GM12878 (cell line): ENCODE results near the gene CSNK1G3. TPM values are rescaled to one million over a fixed set of nuclear protein-coding genes. Genes with fewer than 3 reads are reported as not detected.
A peak's percentile ranks its signal among the peaks of the same experiment; 100 is the strongest.

Experiments used
- ATAC-seq: fragments of 200-7000 bp; cut with Tn5 transposase; 3 replicates; pipeline ENCODE4 v1.9.1; 2020; ENCODE audit warnings: mild to moderate bottlenecking, moderate library complexity
- BruUV-seq: library from RNA; stranded (reverse); fragments of 400-500 nt; replicated peaks from 2 replicates; lab custom pipeline; 2021; lab: Mats Ljungman, UMichigan
- CTCF ChIA-PET: fragments of 300-600 bp; sonication (Branson Sonifier 250); formaldehyde crosslinking; extraction: SDS; loops from one replicate; lab custom pipeline; 2021; ENCODE audit warnings: inconsistent platforms; lab: Yijun Ruan, JAX
- POLR2A ChIA-PET: fragments of 350-600 bp; formaldehyde crosslinking; extraction: SDS; loops from one replicate; lab custom pipeline; 2021; ENCODE audit warnings: inconsistent platforms; lab: Charles Lee
- RAD21 ChIA-PET: fragments of 300-600 bp; sonication (Branson Sonifier 250); formaldehyde crosslinking; loops from one replicate; lab custom pipeline; 2023; ENCODE audit warnings: antibody characterized with exemption; ENCODE audit not compliant: unreplicated experiment; lab: Charles Lee
- SMC1A ChIA-PET: fragments of 300-600 bp; sonication (Branson Sonifier 250); formaldehyde crosslinking; loops from one replicate; lab custom pipeline; 2023; ENCODE audit not compliant: unreplicated experiment, uncharacterized antibody; lab: Charles Lee
- DNase-seq: peaks from one replicate; pipeline ENCODE4 v3.0.0-alpha.2; 2011; ENCODE audit warnings: low read depth, low spot score
- FAIRE-seq: peaks from 3 replicates; lab custom pipeline; 2011; peaks lifted over from hg19 to GRCh38; lab: Jason Lieb, UNC
- H2AFZ ChIP-seq: 2 replicates; pipeline ENCODE4 v1.6.0; 2011; ENCODE audit warnings: low read depth, low read length, control low read depth; ENCODE audit not compliant: control insufficient read depth
- H3K27ac ChIP-seq: 2 replicates; pipeline ENCODE4 v1.5.1; 2011; ENCODE audit warnings: control low read depth; ENCODE audit not compliant: control insufficient read depth, insufficient read depth
- H3K27me3 ChIP-seq, 2 experiments: replicated peaks in 1 of 2; 2 replicates each; pipeline versions ENCODE4 v1.6.0 to v1.6.1; 2011; ENCODE audit warnings: low read length in 1 of 2; ENCODE audit not compliant: control insufficient read depth in 2 of 2, insufficient read depth in 2 of 2
- H3K36me3 ChIP-seq, 2 experiments: 2 replicates each; pipeline ENCODE4 v1.5.1; 2011; ENCODE audit warnings: low read length in 1 of 2; ENCODE audit not compliant: control insufficient read depth in 2 of 2, insufficient read depth in 2 of 2
- H3K4me1 ChIP-seq: 2 replicates; pipeline ENCODE4 v1.6.1; 2011; ENCODE audit warnings: mild to moderate bottlenecking, low read length, moderate library complexity, mixed read lengths; ENCODE audit not compliant: control insufficient read depth, insufficient read depth
- H3K4me2 ChIP-seq: 2 replicates; pipeline ENCODE4 v1.6.0; 2011; ENCODE audit warnings: control low read depth; ENCODE audit not compliant: control insufficient read depth, insufficient read depth
- H3K4me3 ChIP-seq: fragments of 200-600 bp; sonication (generic); 2 replicates; pipeline ENCODE4 v1.5.1; 2016
- H3K79me2 ChIP-seq: 2 replicates; pipeline ENCODE4 v1.6.0; 2011; ENCODE audit warnings: low read length; ENCODE audit not compliant: control insufficient read depth, insufficient read depth
- H3K9ac ChIP-seq: 2 replicates; pipeline ENCODE4 v1.8.0; 2011; ENCODE audit warnings: low read length, control low read depth, mixed read lengths; ENCODE audit not compliant: control insufficient read depth, insufficient read depth
- H3K9me3 ChIP-seq: replicated peaks from 3 replicates; pipeline ENCODE4 v1.5.1; 2011; ENCODE audit warnings: mild to moderate bottlenecking, low read length; ENCODE audit not compliant: control insufficient read depth, insufficient read depth
- H4K20me1 ChIP-seq: 2 replicates; pipeline ENCODE4 v1.6.0; 2011; ENCODE audit not compliant: control insufficient read depth, insufficient read depth
- CREB1 ChIP-seq: IDR thresholded peaks from 2 replicates; pipeline ENCODE4 v1.6.1; 2012; ENCODE audit warnings: low read depth, mild to moderate bottlenecking, inconsistent platforms
- HCFC1 ChIP-seq: fragments of 150-350 bp; IDR thresholded peaks from 2 replicates; pipeline ENCODE4 v1.6.1; 2014; ENCODE audit warnings: low read length
- MTA2 ChIP-seq: fragments of 450-650 bp; IDR thresholded peaks from 2 replicates; pipeline ENCODE4 v1.6.1; 2016; ENCODE audit warnings: low read depth, mild to moderate bottlenecking, moderate library complexity
- NR2F1 ChIP-seq: fragments of 450-650 bp; conservative IDR thresholded peaks from 2 replicates; pipeline ENCODE4 v1.6.1; 2017; ENCODE audit warnings: mild to moderate bottlenecking
- PAX5 ChIP-seq: IDR thresholded peaks from 2 replicates; pipeline ENCODE4 v1.6.1; 2011; ENCODE audit warnings: low read depth, low read length, borderline replicate concordance
- RAD21 ChIP-seq: IDR thresholded peaks from 2 replicates; pipeline ENCODE4 v1.6.1; 2011; ENCODE audit warnings: mild to moderate bottlenecking, low read depth, low read length, moderate library complexity; ENCODE audit not compliant: insufficient read depth
- TCF12 ChIP-seq: IDR thresholded peaks from 2 replicates; pipeline ENCODE4 v1.6.1; 2011; ENCODE audit warnings: low read depth, mild to moderate bottlenecking, low read length
- USF1 ChIP-seq: IDR thresholded peaks from 2 replicates; pipeline ENCODE4 v1.6.1; 2011; ENCODE audit warnings: borderline replicate concordance, low read depth, mild to moderate bottlenecking, moderate library complexity, mixed read lengths, low read length; ENCODE audit not compliant: insufficient read depth; ENCODE audit errors: extremely low read length
- ZBTB40 ChIP-seq: fragments of 450-650 bp; IDR thresholded peaks from 2 replicates; pipeline ENCODE4 v1.6.1; 2016; ENCODE audit warnings: mild to moderate bottlenecking, moderate library complexity, borderline replicate concordance
- WGBS: methylation state at CpG from one replicate; pipeline ENCODE4 v1.1.6; 2016; ENCODE audit warnings: low lambda C conversion rate; ENCODE audit not compliant: insufficient replicate concordance, insufficient coverage; ENCODE audit errors: missing lambda C conversion rate; 5-methylcytosine and 5-hydroxymethylcytosine counted together
- in situ Hi-C: fragments of 300-500 bp; cut with MboI; formaldehyde crosslinking; loops from 9 replicates; pipeline ENCODE4 v1.14.3; 2018; ENCODE audit warnings: mixed read lengths
- intact Hi-C: fragments of 100-400 bp; cut with micrococcal nuclease; formaldehyde crosslinking; loops from one replicate; pipeline ENCODE4 v1.14.2; 2022; ENCODE audit not compliant: unreplicated experiment
- polyA plus RNA-seq, 11 experiments: library from polyadenylated mRNA; depleted of rRNA in 4 of 11; unstranded in 6 of 11; stranded (reverse) in 5 of 11; fragments of >200 nt; fragmentation: Nextera tagmentation in 4 of 11; fragmentation: Illumina TruSeq in 1 of 11; extraction: Ambion mirVana in 4 of 11; extraction: Trizol in 1 of 11; gene quantifications; 1 replicate in 1 of 11; 2 replicates in 10 of 11; pipeline versions ENCODE4 v1.2.1 to v1.2.3, GENCODE V29; 2011 to 2016; ENCODE audit warnings: inconsistent platforms in 2 of 11, missing spikeins in 2 of 11, low read depth in 1 of 11
- total RNA-seq, 4 experiments: library from RNA; depleted of rRNA in 3 of 4; stranded (reverse); fragments of >200 nt in 3 of 4; fragmentation: Illumina TruSeq in 1 of 4; extraction: Trizol in 1 of 4; gene quantifications; 2 replicates each; pipeline versions ENCODE4 v1.2.1 to v1.2.3, GENCODE V29; 2013 to 2021
- TF ChIP-seq, protein P1 (sequence below), 3 experiments: IDR thresholded peaks in 2 of 3; conservative IDR thresholded peaks in 1 of 3; 2 replicates each; pipeline ENCODE4 v1.5.1; 2011; ENCODE audit warnings: low read depth in 3 of 3, low read length in 3 of 3, mild to moderate bottlenecking in 3 of 3, control low read depth in 2 of 3, moderate library complexity in 2 of 3, inconsistent platforms in 1 of 3, mixed read lengths in 1 of 3; ENCODE audit not compliant: control insufficient read depth in 2 of 3, insufficient read depth in 1 of 3; ENCODE audit errors: extremely low read depth in 1 of 3
- TF ChIP-seq, protein P2 (sequence below): fragments of 450-650 bp; IDR thresholded peaks from 2 replicates; pipeline ENCODE4 v1.6.1; 2014; ENCODE audit warnings: mild to moderate bottlenecking

Gene CSNK1G3
- total and polyA plus RNA-seq, 10 of the 15 experiments (the other 5 are each of a cell fraction or from before 2014, with no cell fraction given) = 7.4 to 24.1 (median 17.9) TPM

DNA sequence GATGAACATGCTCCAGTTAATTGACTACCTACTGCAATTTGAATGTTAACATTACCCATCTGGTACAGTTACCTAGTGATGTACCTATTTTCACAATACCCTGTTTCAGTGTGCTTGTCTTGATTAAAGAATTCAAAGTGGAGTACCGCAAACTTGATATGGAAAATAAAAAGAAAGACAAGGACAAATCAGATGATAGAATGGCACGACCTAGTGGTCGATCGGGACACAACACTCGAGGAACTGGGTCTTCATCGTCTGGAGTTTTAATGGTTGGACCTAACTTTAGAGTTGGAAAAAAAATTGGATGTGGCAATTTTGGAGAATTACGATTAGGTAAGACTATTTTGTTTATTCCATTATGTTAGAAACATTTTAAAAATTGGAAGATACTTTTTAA, 33.5 kb downstream of the CSNK1G3 start:
- TF ChIP-seq MTA2 (no peak), HCFC1 (no peak), RAD21 (0 out of 2 replicates have a peak, but pooled peaks have one; percentile 12), CREB1 (no peak), USF1 (no peak), TCF12 (no peak), PAX5 (no peak), NR2F1 (no peak), ZBTB40 (no peak)
- TF ChIP-seq, protein P1, sequence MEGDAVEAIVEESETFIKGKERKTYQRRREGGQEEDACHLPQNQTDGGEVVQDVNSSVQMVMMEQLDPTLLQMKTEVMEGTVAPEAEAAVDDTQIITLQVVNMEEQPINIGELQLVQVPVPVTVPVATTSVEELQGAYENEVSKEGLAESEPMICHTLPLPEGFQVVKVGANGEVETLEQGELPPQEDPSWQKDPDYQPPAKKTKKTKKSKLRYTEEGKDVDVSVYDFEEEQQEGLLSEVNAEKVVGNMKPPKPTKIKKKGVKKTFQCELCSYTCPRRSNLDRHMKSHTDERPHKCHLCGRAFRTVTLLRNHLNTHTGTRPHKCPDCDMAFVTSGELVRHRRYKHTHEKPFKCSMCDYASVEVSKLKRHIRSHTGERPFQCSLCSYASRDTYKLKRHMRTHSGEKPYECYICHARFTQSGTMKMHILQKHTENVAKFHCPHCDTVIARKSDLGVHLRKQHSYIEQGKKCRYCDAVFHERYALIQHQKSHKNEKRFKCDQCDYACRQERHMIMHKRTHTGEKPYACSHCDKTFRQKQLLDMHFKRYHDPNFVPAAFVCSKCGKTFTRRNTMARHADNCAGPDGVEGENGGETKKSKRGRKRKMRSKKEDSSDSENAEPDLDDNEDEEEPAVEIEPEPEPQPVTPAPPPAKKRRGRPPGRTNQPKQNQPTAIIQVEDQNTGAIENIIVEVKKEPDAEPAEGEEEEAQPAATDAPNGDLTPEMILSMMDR (IDR thresholded peaks at IDR 0.05 in 2 of 3, conservative IDR thresholded peaks at IDR 0.05 in 1 of 3; ENCODE audit: control insufficient read depth in 2 of 3, extremely low read depth in 1 of 3, insufficient read depth in 1 of 3, low read depth in 3 of 3, low read length in 3 of 3) = peak; percentile 26 to 39 (median 38); a peak in 5 of 6 replicates
- TF ChIP-seq, protein P2, sequence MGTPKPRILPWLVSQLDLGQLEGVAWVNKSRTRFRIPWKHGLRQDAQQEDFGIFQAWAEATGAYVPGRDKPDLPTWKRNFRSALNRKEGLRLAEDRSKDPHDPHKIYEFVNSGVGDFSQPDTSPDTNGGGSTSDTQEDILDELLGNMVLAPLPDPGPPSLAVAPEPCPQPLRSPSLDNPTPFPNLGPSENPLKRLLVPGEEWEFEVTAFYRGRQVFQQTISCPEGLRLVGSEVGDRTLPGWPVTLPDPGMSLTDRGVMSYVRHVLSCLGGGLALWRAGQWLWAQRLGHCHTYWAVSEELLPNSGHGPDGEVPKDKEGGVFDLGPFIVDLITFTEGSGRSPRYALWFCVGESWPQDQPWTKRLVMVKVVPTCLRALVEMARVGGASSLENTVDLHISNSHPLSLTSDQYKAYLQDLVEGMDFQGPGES = no peak
- TF ChIP-seq, all 136 proteins: peak for 2
- Histone ChIP-seq H2AFZ (no peak overlapping the region), H3K4me1 (peaks cover 14% of the 10 kb centered on the region), H3K79me2 (peaks cover 47% of the 10 kb centered on the region), H4K20me1 (no peaks in the 10 kb centered on the region), H3K27me3 (no peaks in the 10 kb centered on the region), H3K4me3 (no peak overlapping the region), H3K4me2 (no peak overlapping the region), H3K9ac (no peak overlapping the region), H3K36me3 (peaks cover 0 to 2% of the 10 kb centered on the region in 2 experiments; a peak in 1 of 4 replicates), H3K9me3 (no peaks in the 10 kb centered on the region; the same call in 2 of the 3 replicates), H3K27ac (no peak overlapping the region)
- intact Hi-C loops (loop anchor here (1.0 to 5.0 kb wide), 2 partner anchors 98 to 122 kb away; partner anchors contain the start of gene CEP120), in situ Hi-C loops (no loop called here)
- ChIA-PET CTCF (interaction anchor here (0.6 to 7.2 kb wide), 14 partner anchors 12 to 176 kb away, joined by 3 to 37 read pairs (median 4); partner anchors contain the start of gene CEP120), POLR2A (no interaction called here), SMC1A (interaction anchor here (0.9 to 8.4 kb wide), 6 partner anchors 9 to 128 kb away, joined by 3 to 52 read pairs (median 4); partner anchors contain the start of gene CEP120), RAD21 (interaction anchor here (0.8 to 1.5 kb wide), 4 partner anchors 32 to 124 kb away, joined by 3 to 6 read pairs (median 4); no protein-coding TSS in a partner anchor)
- ATAC-seq = no peak
- BruUV-seq = no TSS peak
- DNase-seq = no peak
- FAIRE-seq = no peak
- 62% methylated on average over 7 of the region's 7 CpGs for WGBS
